Tibial nerve (tissue), 4 donors: Measurements from ENCODE around the gene ARID1B.

ENCODE experiments used
- CTCF ChIP-seq, 5 experiments: fragments of 200-600 bp in 3 of 5; fragments of 450-650 bp in 2 of 5; sonication (generic) in 3 of 5; IDR thresholded peaks; one replicate each; pipeline ENCODE4 v1.5.1; 2016 to 2019; ENCODE audit warnings: antibody characterized with exemption in 5 of 5, mild to moderate bottlenecking in 3 of 5, moderate library complexity in 2 of 5
- EP300 ChIP-seq, 2 donors: sonication (generic); formaldehyde crosslinking; IDR thresholded peaks; one replicate each; pipeline ENCODE4 v1.6.1; 2017; ENCODE audit warnings: antibody characterized with exemption in 2 of 2, mild to moderate bottlenecking in 1 of 2
- POLR2A ChIP-seq, 2 donors: fragments of 450-650 bp; IDR thresholded peaks; one replicate each; pipeline ENCODE4 v1.6.1; 2017; ENCODE audit warnings: antibody characterized with exemption in 2 of 2, mild to moderate bottlenecking in 2 of 2, moderate library complexity in 2 of 2

DNA sequence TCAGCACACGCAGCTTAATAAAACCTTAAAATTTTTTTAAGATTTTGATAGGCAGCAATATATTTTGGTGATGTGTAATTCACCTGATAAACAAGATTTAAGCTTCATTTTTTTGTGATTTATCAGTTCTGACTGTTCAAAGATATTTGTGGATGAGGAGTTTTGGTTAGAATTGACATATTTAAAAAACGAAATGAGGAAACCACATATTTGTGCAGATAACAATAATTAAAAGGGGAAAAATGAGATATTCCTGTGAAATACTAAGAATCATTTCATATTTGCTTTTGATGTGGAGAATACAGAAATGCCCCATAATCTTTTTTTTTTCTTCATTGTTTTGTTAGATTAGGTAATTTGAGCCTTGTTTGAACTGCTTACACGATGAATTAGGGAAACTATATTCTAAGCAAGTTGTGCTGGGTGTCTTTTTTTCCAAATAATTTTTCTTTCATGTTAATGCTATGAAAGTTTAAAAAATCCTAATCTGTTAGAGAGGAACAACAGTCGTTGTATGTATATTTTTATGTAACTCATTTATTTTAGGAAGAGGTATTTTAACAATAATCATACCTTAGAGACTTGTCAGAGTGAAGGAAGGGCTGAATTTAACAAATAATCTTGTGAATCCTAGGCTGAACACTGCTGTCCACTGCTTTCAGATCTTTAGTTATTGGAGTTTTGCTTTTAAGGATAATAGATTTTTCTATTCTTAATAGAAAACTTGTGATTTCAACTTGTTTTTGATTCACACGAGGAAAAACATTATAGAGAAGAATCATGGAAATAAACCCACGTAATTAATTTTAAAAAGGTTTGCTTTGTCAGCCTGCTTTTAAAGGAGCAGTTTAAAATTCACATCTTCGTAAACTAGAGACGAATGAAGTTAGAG is 4.0 kb downstream of the ARID1B start:
- no peak for TF ChIP-seq CTCF (IDR thresholded peaks at IDR 0.05)
- no peak for TF ChIP-seq POLR2A (IDR thresholded peaks at IDR 0.05)
- TF ChIP-seq EP300 (IDR thresholded peaks at IDR 0.05), result no peak
